Effector CD8-positive, alpha-beta T cell (primary cell): Measurements from ENCODE around the gene MAG.

Source experiments
- DNase-seq: peaks from one replicate; lab custom pipeline; 2025; lab: John Stamatoyannopoulos, UW
- total RNA-seq, 4 experiments: gene quantifications; one replicate each; lab custom pipeline; 2026; lab: John Stamatoyannopoulos, UW

MAG gene, protein sequence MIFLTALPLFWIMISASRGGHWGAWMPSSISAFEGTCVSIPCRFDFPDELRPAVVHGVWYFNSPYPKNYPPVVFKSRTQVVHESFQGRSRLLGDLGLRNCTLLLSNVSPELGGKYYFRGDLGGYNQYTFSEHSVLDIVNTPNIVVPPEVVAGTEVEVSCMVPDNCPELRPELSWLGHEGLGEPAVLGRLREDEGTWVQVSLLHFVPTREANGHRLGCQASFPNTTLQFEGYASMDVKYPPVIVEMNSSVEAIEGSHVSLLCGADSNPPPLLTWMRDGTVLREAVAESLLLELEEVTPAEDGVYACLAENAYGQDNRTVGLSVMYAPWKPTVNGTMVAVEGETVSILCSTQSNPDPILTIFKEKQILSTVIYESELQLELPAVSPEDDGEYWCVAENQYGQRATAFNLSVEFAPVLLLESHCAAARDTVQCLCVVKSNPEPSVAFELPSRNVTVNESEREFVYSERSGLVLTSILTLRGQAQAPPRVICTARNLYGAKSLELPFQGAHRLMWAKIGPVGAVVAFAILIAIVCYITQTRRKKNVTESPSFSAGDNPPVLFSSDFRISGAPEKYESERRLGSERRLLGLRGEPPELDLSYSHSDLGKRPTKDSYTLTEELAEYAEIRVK
- 0 to 0.36 (median 0.10) reads per million in 4 experiments for total RNA-seq

DNA sequence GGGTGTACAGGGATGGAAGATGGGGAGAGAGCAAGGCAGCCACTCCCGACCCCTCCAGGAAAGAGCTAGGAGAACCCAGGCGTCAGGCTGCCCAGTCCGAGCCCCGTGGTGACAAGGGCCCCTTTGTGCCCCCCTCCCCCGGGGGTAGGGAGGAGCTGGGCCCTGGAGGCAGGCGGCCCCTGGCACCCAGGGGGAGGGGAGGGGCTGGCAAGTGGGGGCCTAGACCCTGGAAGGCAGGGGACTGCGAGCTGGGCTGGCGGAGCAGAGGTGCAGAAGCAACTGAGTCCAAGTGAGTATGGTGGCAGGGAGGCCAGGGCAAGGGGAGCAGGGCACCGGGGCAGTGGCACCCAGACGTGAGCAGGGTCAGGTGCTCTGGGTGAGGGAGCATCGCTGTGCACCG, at the start of gene MAG:
Gene MAG (plus strand): TSS at position 246 of the 400 bp plus-strand sequence. CDS start 3,248 bp downstream, outside the sequence.
- no peak for DNase-seq

DNA sequence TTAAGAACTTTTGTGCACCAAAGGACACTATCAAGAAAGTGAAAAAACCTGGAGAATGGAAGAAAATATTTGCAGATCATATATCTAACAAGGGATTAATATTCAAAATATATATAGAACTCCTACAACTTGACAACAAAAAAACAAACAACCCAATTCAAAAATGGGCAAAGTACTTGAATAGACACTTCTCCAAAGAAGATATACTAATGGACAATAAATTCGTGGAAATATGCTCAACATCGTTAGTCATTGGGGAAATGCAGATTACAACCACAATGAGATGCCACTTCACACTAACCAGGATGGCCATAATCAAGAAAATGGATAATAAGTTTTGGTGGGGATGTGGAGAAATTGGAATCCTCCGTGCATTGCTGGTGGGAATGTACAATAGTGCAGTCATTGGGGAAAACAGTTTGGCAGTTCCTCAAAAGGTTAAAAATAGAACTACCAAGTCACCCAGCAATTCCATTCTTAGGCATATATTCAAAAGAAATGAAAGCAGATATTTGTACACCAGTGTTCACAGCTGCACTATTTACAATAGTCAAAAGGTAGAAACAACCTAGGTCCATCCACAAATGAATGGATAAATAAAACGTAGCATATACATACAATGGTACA, 45.4 kb upstream of the MAG start:
- DNase-seq: no peak

DNA sequence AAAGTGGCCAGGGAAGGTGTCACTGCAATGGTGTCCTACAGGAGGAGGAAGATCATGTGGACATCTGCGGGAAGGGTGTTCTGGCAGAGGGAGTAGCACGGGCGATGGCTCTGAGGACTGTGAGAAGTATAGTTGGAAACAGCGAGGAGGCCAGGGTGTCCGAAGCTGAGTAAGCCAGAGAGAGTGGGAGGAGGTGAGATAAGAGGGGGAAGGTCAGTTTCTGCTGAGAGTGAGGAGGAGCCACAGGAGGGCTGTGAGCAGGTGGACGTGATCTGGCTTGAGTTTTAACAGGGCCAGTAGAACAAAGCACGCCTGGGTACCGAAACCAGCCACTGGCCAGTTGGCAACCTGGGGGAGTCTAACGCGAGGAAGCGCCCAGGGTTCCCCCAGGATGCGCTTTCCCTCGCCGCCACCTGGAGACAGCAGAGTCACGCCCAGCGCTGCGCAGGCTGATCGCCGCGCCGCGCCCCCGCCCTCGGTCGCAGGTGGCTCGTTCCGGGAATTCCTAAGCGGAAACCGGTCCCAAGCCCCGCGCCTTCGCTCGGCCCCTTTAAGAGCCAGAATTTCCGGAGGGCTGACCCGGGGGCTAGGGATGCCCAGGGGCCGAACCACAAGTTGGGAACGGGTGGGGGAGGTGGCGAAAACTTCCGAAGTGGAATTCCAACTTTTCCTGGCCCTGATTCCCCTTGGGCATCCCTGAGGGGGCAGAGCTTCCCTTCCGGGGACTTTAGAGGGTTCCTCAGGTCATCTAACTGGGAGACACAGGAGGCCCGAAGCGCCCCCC, 44.2 kb upstream of the MAG start:
- DNase-seq: peak; percentile 38

DNA sequence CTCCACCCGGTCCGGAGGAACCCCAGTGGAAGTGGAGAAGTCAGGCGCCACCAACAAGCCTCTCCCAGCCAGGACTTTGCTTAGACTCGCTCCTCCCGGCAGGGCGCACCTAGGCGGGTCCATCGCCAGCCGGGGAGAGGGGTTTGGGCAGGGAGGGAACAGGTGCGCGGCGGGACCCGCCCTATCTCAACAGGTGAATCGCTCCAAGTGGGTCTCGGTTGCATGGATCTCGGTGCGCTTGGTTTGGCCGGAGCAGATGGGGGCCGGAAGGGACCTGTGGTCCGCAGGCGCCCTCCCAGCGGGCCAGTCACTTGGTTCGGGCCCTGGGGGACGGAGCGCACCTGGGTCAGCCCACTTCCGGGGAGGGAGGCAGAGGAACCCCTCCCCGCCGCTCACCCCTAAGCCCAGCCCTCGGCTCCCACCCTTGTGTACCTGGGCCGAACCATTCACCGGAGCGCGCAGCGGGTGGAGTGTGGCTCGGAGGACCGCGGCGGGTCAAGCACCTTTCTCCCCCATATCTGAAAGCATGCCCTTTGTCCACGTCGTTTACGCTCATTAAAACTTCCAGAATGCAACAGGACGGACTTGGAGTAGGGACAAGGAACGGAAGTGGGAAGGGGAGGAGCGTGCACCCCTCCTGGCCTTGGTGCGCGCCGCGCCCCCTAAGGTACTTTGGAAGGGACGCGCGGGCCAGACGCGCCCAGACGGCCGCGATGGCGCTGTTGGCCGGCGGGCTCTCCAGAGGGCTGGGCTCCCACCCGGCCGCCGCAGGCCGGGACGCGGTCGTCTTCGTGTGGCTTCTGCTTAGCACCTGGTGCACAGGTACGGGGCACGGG, 43.4 kb upstream of the MAG start, which contains the start of gene LSR:
Gene LSR (plus strand): TSS at position 693 of the 836 bp plus-strand sequence. CDS start 21 bp downstream, at position 714.
- peak; percentile 69 for DNase-seq

DNA sequence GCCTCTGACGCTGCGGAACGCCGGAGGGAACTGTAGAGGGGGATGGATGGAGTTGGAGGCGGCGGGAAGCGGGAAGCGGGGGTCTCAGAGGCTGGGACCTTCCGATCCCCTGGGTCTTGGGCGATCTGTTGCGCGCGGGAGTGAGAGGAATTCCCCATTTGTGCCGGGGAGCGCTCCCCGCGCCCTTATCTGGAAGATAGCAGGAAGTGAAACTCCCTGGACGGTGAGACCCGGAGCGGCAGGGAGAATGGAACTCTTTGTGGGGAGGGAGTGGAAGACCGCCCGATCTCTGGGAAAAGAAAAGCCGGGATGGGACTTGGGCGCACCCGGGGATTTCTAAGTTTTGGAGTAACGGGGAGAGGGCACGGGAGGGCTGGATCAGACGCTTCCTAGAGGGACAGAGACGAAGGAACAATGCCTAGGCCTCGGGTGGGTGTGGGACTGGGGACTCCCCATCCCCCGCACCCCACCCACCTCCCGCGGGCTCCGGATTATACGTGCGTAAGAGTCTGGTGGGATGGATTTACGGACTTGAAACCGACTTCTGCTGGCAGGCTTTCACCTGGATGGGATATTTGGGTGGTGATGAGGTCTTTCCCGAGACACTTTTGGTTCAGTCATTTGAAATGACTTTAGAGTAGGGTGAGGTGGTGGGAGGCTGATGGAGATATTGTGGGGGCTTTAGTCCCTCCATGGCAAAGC, 42.7 kb upstream of the MAG start:
- no peak for DNase-seq

DNA sequence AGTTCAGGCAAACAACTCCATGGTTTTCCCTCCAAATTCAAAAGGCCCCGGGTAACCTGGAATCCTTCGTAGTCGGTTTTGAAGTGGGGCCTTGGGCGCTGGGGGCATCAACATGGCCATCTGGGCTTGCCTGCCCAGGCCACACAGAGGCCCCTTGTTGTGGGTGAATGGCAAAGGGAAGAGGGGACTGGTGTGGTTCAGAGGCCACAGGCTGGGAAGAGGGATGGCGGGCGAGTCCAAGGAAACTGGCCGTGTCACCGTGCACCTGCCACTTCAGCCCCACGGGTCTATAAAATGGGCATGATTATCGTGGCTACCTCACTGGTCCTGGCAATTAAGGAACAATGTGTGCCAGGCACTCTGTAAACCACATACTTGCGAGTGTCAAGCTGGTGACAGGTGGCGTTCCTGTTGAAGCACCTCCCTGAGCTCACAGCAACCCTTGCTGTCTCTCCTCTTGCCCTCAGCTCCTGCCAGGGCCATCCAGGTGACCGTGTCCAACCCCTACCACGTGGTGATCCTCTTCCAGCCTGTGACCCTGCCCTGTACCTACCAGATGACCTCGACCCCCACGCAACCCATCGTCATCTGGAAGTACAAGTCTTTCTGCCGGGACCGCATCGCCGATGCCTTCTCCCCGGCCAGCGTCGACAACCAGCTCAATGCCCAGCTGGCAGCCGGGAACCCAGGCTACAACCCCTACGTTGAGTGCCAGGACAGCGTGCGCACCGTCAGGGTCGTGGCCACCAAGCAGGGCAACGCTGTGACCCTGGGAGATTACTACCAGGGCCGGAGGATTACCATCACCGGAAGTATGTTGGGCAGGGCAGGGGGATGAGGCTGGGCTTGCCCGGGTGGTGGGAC, 41.9 kb upstream of the MAG start:
- DNase-seq: no peak

DNA sequence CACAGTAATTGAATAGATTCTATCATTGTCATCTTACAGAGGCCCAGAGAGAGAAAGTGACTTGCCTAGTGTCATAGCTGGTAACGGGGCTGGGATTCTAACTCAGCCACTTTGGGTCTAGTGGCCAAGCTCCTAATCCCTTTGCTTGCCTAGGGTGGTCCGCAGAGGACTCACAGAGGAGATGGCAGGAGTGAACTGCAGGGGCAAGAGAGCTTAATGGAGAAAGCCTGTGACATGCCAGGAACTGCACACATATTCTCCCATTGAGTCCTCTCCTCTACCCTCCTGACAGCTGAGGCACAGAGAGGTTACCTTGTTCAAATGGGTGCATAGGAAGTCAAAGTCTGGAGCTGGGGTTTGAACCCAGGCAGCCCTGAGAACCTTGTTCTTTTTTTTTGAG, 40.5 kb upstream of the MAG start:
- DNase-seq: no peak

DNA sequence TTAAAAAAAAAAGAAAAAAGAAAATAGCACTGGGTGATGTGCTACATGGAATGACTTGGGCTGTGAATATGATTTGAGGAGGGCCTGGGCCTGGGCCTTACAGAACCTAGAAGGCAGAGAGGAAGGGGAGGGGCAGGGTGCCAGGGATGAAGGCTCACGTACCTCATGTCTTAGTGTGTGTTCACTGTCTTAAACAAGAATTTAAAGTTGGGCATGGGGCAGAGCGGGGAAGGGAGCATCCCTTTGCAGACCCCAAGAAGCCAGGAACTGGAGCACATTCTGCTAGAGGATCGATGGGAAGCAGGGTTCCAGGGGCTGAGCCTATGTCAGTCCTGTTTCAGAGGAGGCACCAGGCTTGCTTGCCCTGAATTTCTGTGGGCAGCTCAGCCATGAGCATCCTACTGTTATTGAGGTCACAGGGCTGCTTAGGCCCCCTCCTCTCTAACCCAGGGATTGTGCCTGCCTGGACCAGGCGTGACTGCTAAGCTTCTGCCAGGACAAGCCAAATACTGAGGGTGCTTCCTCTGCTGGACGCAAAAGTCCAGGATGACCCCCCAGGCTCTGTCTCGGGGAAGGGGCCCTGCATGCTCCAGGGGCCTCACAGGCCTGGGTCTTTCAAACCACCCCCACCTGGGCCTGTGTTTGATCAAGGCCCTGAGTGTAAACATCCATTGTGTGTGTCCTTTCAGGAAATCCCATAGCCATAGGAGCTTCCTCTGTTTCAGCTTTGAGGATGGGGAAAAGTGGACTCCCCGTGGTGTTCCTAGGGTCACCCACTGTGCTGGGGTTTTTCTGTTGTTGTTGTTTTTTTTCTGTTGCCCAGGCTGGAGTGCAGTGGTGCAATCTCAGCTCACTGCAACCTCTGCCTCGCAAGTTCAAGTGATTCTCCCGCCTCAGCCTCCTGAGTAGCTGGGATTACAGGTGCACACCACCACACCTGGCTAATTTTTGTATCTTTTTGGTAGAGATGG, 38.4 kb upstream of the MAG start:
- DNase-seq: no peak

DNA sequence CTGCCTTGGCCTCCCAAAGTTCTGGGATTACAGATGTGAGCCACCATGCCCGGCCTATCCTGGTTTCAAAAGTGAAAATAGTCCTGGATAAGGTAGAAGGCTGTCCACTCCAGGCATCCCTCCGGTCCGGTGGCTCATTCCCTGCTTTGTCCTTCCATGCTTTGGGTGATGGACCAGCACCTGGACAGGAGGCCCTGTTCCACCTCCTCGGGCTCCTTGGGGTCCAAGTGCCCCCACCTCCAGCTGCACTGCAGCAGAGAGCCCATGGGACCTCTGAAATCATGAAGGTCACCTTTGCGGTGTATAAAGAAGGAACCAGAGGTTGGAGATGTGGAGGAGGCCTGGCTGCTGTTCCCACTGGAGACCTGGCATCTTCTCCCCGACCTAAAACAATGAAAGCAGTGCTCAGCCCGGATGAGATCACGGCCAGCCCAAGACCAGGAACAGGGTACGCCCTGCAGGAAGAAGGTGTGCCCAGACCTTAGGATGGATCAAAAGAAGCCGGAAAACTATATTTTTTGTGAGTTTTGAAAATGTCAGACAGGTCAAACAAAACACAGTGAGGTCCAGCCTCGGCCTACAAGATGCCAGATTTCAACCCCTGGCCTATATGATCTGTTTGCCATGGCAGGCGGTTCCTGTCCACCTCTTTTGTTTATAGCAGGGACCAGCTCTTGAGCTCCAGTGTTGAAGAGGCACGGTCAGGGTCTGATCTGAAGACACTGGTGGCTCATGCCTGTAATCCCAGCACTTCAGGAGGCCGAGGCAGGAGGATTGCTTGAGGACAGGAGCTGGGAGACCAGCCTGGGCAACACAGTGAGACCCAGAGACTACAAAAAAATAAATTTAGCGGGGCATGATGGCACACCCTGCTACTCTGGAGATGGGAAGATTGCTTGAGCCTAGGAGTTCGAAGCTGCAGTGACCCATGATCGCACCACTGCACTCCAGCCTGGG, 37.3 kb upstream of the MAG start:
- no peak for DNase-seq

DNA sequence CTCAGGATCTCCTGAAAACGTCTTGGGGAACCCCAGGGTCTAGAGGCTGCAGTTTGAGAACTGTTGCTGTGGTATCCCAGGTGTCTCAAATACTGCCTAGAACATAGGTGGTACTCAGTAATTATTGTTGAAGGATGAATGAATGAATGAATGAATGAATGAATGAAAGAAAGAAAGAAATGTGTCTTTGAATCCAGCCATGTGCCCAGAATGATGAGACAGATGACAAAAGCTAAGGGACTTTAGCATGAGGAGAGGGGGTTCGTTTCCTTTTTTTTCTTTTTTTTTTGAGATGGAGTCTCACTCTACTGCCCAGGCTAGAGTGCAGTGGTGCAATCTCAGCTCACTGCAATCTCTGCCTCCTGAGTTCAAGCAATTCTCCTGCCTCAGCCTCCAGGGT, 35.4 kb upstream of the MAG start:
- DNase-seq: no peak

DNA sequence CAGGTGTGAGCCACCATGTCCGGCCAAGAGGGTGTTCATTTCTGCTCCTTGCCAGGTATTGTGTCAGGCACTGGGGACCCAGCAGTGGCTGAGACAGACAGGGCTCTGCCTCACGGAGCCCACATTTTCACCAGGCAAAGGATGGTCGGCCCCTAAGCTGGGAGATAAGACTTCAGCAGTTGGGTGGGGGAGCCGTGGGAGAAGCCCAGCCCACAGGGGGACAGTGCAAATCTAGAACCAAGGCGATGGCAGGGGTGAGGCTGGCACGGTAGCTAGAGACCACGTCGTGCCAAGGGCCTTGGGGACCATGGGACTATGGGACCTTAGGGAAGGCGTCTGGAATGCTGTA, 34.9 kb upstream of the MAG start:
- no peak for DNase-seq

DNA sequence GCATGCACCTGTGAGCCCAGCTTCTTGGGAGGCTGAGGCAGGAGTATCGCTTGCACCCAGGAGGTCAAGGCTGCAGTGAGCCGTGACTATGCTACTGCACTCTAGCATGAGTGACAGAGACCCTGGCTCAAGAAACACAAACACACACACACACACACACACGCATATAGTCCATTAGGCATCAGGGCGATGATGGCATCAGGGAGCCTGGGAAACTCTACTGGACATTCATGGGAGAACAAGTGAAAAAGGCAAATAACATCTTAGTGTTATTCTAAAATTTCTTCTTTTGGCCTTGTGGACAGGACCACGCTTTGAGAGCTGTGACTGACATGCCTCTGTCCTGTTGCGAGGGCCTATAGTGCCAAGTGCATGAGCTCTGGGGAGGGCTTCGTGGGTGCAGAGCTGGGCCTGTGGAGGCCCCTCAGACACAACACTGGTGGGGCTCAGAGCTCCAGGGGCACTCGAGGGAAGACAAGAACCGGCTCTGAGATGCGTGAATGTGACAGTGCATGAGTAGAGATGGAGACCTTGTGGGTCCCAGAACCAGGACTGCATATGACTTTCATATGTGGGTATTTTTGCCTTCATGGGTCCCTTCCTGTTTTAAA, 31.2 kb upstream of the MAG start:
- DNase-seq: no peak

DNA sequence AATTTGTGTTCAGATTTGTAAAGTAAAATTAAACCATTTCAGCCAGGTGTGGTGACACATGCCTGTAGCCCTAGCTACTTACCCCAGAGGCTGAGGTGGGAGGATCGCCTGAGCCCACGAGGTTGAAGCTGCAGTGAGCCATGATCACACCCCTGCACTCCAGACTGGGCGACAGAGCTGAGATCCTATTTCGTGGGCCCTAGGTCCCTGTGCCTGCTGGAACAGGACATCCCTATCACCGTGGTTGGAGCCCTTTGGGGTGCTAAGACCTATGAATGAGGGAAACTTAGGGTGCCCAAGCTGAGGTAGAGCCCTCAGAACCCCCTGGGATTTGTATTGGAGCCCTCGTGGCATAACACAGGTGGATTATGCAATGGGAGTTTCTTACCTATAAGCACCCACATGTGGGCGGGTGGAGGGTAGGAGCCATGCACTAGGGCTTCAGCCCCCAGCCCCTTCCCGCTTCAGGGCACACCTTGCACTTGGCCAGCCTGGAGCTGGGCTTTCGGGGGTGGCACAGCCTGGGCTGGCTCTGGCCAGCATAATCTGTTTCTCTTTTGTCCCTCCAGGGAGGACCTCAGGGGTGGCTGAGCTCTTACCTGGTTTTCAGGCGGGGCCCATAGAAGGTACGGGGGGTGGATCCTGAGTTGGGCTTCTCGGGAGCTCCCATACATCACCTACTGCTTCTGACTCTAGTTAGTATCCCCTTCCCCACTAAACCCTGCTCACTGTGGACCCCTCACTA, 30.4 kb upstream of the MAG start:
- DNase-seq: no peak

DNA sequence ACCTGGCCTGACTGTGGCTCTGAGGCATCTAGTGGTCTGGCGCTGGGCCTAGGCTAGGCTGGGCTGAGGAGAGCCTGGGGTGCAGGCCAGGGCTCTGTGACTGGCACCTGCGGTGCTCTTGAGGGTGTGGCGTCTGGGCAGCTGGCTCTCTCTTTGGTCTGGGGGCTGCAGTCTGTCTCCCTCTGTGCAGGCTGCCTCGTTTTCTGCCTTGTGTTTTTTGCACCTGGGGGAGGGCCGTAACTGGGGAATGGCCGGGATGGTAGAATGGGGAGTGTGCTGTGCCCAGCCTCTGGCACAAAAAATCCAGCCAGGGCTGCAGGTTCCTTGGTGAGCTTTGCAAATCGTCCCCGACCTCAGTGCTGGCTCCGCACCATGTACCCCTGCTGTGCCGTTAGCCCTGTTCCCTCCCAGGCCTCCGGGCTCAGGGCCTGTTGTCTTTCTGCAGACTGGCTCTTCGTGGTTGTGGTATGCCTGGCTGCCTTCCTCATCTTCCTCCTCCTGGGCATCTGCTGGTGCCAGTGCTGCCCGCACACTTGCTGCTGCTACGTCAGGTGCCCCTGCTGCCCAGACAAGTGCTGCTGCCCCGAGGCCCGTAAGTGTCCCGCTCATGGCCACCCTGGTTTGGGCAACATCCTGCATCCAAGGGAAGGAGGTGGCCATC, 29.7 kb upstream of the MAG start:
- DNase-seq: no peak
